DMS153 treated with DMSO at 0.1 percent for 48 hours (cell line): Measurements from ENCODE around the gene ACTR5.
A peak's percentile ranks its signal among the peaks of the same experiment; 100 is the strongest.

Source experiments
- DNase-seq: peaks from one replicate; lab custom pipeline; 2025; ENCODE audit not compliant: unreplicated experiment; lab: John Stamatoyannopoulos, UW

ACTR5 gene

GRCh38 chr20:38728911-38729642 lies 19.2 kb upstream of the ACTR5 start:
- peak; percentile 21 for DNase-seq

- no peak for DNase-seq
Observed at GRCh38 chr20:38729767-38730166, 18.5 kb upstream of the ACTR5 start.

- DNase-seq, result no peak
Observed at GRCh38 chr20:38730167-38730988, 17.9 kb upstream of the ACTR5 start.

- peak; percentile 11 for DNase-seq
Observed at GRCh38 chr20:38730989-38731737, 17.1 kb upstream of the ACTR5 start.

- no peak for DNase-seq
Observed at GRCh38 chr20:38731738-38732113, 16.5 kb upstream of the ACTR5 start.

- no peak for DNase-seq
Observed at GRCh38 chr20:38732981-38733380, 15.3 kb upstream of the ACTR5 start.

GRCh38 chr20:38735172-38735571 lies 13.1 kb upstream of the ACTR5 start:
- no peak for DNase-seq

- no peak for DNase-seq
Observed at GRCh38 chr20:38737887-38738286, 10.4 kb upstream of the ACTR5 start.

GRCh38 chr20:38745757-38746156 lies 2.5 kb upstream of the ACTR5 start:
- DNase-seq, result no peak

GRCh38 chr20:38747495-38748096 lies 664 bp upstream of the ACTR5 start:
- DNase-seq, result no peak

GRCh38 chr20:38748861-38749149 lies 545 bp downstream of the ACTR5 start:
- no peak for DNase-seq

GRCh38 chr20:38751360-38751976 lies 3.2 kb downstream of the ACTR5 start:
- DNase-seq, result peak; percentile 18

- no peak for DNase-seq
Observed at GRCh38 chr20:38752029-38752428, 3.8 kb downstream of the ACTR5 start.

- no peak for DNase-seq
Observed at GRCh38 chr20:38754924-38755323, 6.7 kb downstream of the ACTR5 start.

GRCh38 chr20:38755324-38755910 lies 7.2 kb downstream of the ACTR5 start:
- DNase-seq, result no peak

GRCh38 chr20:38757145-38757775 lies 9.0 kb downstream of the ACTR5 start:
- DNase-seq, result no peak

- DNase-seq, result no peak
Observed at GRCh38 chr20:38759106-38759505, 10.8 kb downstream of the ACTR5 start.

- no peak for DNase-seq
Observed at GRCh38 chr20:38760978-38761377, 12.7 kb downstream of the ACTR5 start.

GRCh38 chr20:38762174-38762573 lies 13.9 kb downstream of the ACTR5 start:
- no peak for DNase-seq

GRCh38 chr20:38763616-38764015 lies 15.4 kb downstream of the ACTR5 start:
- DNase-seq, result no peak
